K562 (cell line): ENCODE measurements around the gene SETSIP.

Source experiments
- POLR2A ChIP-seq: fragments of 450-650 bp; conservative IDR thresholded peaks from 2 replicates; pipeline ENCODE4 v1.6.1; 2016
- PTBP1 ChIP-seq: fragments of 200-400 bp; formaldehyde crosslinking; IDR thresholded peaks from 2 replicates; pipeline ENCODE4 v1.6.1; 2017; ENCODE audit warnings: low read depth, low read length
- TF ChIP-seq, protein P1 (sequence below): fragments of 250-450 bp; sonication (Bioruptor Pico); IDR thresholded peaks from 2 replicates; pipeline ENCODE4 v1.8.0; 2021; ENCODE audit warnings: moderate library complexity, mild to moderate bottlenecking, inconsistent platforms

DNA sequence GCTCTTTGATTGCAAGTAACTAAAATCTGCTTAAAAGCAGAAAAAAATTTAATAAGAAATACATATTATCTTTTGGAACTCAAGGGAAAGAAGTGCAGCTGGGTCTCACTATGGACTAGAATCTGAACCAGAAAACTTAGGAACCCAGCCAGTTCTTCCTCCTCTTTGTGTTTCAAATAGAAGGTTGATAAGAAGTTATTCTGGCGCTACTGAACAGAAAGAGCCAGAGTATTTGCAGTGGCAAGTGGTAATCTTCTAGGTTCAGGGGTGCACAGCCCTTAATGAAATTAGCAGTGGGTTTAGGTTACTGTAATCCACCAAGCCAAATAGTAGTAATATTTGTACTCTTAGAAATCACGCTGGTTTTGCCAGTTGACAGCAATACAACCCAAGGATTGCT is 33.4 kb upstream of the SETSIP start:
- TF ChIP-seq POLR2A: no peak
- TF ChIP-seq PTBP1: no peak
- TF ChIP-seq, protein P1, sequence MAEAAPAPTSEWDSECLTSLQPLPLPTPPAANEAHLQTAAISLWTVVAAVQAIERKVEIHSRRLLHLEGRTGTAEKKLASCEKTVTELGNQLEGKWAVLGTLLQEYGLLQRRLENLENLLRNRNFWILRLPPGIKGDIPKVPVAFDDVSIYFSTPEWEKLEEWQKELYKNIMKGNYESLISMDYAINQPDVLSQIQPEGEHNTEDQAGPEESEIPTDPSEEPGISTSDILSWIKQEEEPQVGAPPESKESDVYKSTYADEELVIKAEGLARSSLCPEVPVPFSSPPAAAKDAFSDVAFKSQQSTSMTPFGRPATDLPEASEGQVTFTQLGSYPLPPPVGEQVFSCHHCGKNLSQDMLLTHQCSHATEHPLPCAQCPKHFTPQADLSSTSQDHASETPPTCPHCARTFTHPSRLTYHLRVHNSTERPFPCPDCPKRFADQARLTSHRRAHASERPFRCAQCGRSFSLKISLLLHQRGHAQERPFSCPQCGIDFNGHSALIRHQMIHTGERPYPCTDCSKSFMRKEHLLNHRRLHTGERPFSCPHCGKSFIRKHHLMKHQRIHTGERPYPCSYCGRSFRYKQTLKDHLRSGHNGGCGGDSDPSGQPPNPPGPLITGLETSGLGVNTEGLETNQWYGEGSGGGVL (CRISPR knock-in tag): no peak
